Bronchial smooth muscle cell (primary cell): Measurements from ENCODE around the gene GPR158. TPM values are rescaled to one million over a fixed set of nuclear protein-coding genes. Genes with fewer than 3 reads are reported as not detected.

Experiments
- total RNA-seq: library from RNA; depleted of rRNA; stranded (reverse); fragments of >200 nt; gene quantifications from 2 replicates; pipeline ENCODE4 v1.2.1, GENCODE V29; 2014

The GPR158 gene, protein sequence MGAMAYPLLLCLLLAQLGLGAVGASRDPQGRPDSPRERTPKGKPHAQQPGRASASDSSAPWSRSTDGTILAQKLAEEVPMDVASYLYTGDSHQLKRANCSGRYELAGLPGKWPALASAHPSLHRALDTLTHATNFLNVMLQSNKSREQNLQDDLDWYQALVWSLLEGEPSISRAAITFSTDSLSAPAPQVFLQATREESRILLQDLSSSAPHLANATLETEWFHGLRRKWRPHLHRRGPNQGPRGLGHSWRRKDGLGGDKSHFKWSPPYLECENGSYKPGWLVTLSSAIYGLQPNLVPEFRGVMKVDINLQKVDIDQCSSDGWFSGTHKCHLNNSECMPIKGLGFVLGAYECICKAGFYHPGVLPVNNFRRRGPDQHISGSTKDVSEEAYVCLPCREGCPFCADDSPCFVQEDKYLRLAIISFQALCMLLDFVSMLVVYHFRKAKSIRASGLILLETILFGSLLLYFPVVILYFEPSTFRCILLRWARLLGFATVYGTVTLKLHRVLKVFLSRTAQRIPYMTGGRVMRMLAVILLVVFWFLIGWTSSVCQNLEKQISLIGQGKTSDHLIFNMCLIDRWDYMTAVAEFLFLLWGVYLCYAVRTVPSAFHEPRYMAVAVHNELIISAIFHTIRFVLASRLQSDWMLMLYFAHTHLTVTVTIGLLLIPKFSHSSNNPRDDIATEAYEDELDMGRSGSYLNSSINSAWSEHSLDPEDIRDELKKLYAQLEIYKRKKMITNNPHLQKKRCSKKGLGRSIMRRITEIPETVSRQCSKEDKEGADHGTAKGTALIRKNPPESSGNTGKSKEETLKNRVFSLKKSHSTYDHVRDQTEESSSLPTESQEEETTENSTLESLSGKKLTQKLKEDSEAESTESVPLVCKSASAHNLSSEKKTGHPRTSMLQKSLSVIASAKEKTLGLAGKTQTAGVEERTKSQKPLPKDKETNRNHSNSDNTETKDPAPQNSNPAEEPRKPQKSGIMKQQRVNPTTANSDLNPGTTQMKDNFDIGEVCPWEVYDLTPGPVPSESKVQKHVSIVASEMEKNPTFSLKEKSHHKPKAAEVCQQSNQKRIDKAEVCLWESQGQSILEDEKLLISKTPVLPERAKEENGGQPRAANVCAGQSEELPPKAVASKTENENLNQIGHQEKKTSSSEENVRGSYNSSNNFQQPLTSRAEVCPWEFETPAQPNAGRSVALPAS (N-terminal part only)
- total RNA-seq: under 0.01 TPM in 1 of 2 replicates, not detected in the other

DNA sequence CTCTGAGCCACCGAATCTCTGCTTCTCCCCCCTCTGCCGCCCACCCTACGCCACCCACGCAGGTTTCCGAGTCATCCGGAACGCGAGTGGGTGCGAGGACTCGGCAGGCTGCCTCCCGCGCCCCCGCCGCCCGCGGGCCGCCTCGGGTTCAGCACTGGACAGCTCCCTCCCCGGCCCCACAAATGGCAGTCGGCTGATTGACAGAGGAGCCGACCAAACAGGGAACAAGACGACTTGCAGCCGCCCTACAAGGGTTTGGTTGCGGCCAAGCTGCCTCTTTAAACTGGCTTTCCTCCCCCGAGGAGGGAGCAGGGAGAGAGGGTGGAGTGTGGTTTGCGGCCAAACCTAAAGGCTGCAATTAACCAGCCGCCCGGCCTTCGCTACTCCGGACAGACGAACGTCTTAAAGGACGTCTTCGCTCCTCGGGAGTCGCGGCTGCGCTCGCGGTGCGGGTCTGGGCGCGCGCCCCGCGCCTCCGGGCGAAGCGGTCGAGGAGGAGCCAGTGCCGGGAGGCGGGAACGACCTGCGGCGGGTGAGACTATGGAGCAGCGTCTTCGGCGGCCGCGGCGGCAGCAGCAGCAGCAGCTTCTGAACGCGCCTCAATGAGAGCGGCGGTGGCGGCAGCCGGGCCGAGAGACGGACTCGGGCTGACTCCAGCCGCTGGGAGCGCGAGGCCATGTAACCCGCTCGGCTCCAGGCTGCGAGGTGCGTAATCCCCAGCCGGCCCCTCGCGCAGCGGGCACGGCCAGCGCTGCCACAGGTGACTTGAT is at the start of gene GPR158:
Gene GPR158 (plus strand): TSS at position 541 of the 770 bp plus-strand sequence. CDS start 420 bp downstream, outside the sequence.

Other genes starting within 250 kb of the GPR158 start
- 28.1 and 58.6 TPM in 2 replicates for gene PRTFDC1, start 222.4 kb upstream of the GPR158 start, total RNA-seq
- 0.09 and 0.16 TPM in 2 replicates for gene ENKUR, start 158.8 kb upstream of the GPR158 start, total RNA-seq
- 3.3 and 5.7 TPM in 2 replicates for gene THNSL1, start 158.4 kb upstream of the GPR158 start, total RNA-seq